KMS-11 (cell line): Measurements from ENCODE around the gene SPEF2.

Experiments used
- H2AFZ ChIP-seq: fragments of 200-600 bp; sonication (generic); 2 replicates; pipeline ENCODE4 v1.6.1; 2016; ENCODE audit warnings: antibody characterized with exemption, mixed run types, low read depth
- H3K27ac ChIP-seq: fragments of 200-600 bp; sonication (generic); 2 replicates; pipeline ENCODE4 v1.6.1; 2016; ENCODE audit warnings: mild to moderate bottlenecking, mixed run types
- H3K27me3 ChIP-seq: fragments of 200-600 bp; sonication (generic); 2 replicates; pipeline ENCODE4 v1.6.1; 2017; ENCODE audit warnings: mild to moderate bottlenecking, low read depth, mixed run types, moderate library complexity; ENCODE audit not compliant: insufficient read depth
- H3K36me3 ChIP-seq: fragments of 200-600 bp; sonication (generic); 2 replicates; pipeline ENCODE4 v1.6.1; 2017; ENCODE audit warnings: mild to moderate bottlenecking, mixed run types; ENCODE audit not compliant: insufficient read depth
- H3K4me1 ChIP-seq: fragments of 200-600 bp; sonication (generic); 2 replicates; pipeline ENCODE4 v1.6.1; 2016; ENCODE audit warnings: mild to moderate bottlenecking, low read depth, mixed run types; ENCODE audit not compliant: poor library complexity, severe bottlenecking
- H3K4me2 ChIP-seq: fragments of 200-600 bp; sonication (generic); 2 replicates; pipeline ENCODE4 v1.7.0; 2016; ENCODE audit warnings: mild to moderate bottlenecking, mixed run types
- H3K4me3 ChIP-seq: fragments of 200-600 bp; sonication (generic); IDR thresholded peaks from 2 replicates; pipeline ENCODE4 v1.6.1; 2017; ENCODE audit warnings: low read depth, low read length, mixed read lengths; ENCODE audit not compliant: insufficient read depth
- H3K79me2 ChIP-seq: fragments of 200-600 bp; sonication (generic); 2 replicates; pipeline ENCODE4 v1.6.1; 2016; ENCODE audit warnings: low read depth, mixed run types; ENCODE audit not compliant: insufficient read depth
- H3K9ac ChIP-seq: fragments of 200-600 bp; sonication (generic); 2 replicates; pipeline ENCODE4 v1.6.1; 2016; ENCODE audit warnings: mild to moderate bottlenecking, mixed run types
- H4K20me1 ChIP-seq: fragments of 200-600 bp; sonication (generic); 2 replicates; pipeline ENCODE4 v1.6.1; 2016; ENCODE audit warnings: mild to moderate bottlenecking, mixed run types; ENCODE audit not compliant: insufficient read depth
- CTCF ChIP-seq: fragments of 200-600 bp; sonication (generic); conservative IDR thresholded peaks from 2 replicates; pipeline ENCODE4 v1.6.1; 2017; ENCODE audit warnings: low read depth, mild to moderate bottlenecking, antibody characterized with exemption, low read length, moderate library complexity, mixed read lengths

The SPEF2 gene

GRCh38 chr5:35781181-35781790 is 163.6 kb downstream of the SPEF2 start:
- no peak for TF ChIP-seq CTCF
- Histone ChIP-seq H3K4me3 (no peak overlapping the region), H3K79me2 (no peaks in the 10 kb centered on the region), H3K27me3 (no peaks in the 10 kb centered on the region), H3K9ac (no peak overlapping the region), H3K36me3 (no peaks in the 10 kb centered on the region), H2AFZ (no peak overlapping the region), H4K20me1 (no peaks in the 10 kb centered on the region), H3K27ac (no peak overlapping the region), H3K4me2 (no peak overlapping the region), H3K4me1 (no peaks in the 10 kb centered on the region)

GRCh38 chr5:35783551-35783950 is 165.9 kb downstream of the SPEF2 start:
- Histone ChIP-seq H3K36me3 (no peaks in the 10 kb centered on the region), H2AFZ (no peak overlapping the region), H3K9ac (no peak overlapping the region), H3K4me3 (no peak overlapping the region), H3K27me3 (no peaks in the 10 kb centered on the region), H3K79me2 (no peaks in the 10 kb centered on the region), H4K20me1 (no peaks in the 10 kb centered on the region), H3K4me1 (no peaks in the 10 kb centered on the region), H3K27ac (no peak overlapping the region), H3K4me2 (no peak overlapping the region)
- TF ChIP-seq CTCF, result no peak

- no peak overlapping the region for H2AFZ ChIP-seq
- no peak overlapping the region for H3K4me3 ChIP-seq
- no peaks in the 10 kb centered on the region for H3K36me3 ChIP-seq
- H3K27me3 ChIP-seq, result no peaks in the 10 kb centered on the region
- H4K20me1 ChIP-seq, result no peaks in the 10 kb centered on the region
- no peak overlapping the region for H3K4me2 ChIP-seq
- no peak overlapping the region for H3K9ac ChIP-seq
- H3K4me1 ChIP-seq, result no peaks in the 10 kb centered on the region
- H3K27ac ChIP-seq, result no peak overlapping the region
- H3K79me2 ChIP-seq, result no peaks in the 10 kb centered on the region
- TF ChIP-seq CTCF, result no peak
Observed at GRCh38 chr5:35785601-35786085, 168.0 kb downstream of the SPEF2 start.

GRCh38 chr5:35788724-35789123 is 171.1 kb downstream of the SPEF2 start:
- Histone ChIP-seq H3K4me1 (no peaks in the 10 kb centered on the region), H3K79me2 (no peaks in the 10 kb centered on the region), H3K4me3 (no peak overlapping the region), H4K20me1 (no peaks in the 10 kb centered on the region), H3K4me2 (no peak overlapping the region), H2AFZ (no peak overlapping the region), H3K36me3 (no peaks in the 10 kb centered on the region), H3K9ac (no peak overlapping the region), H3K27me3 (no peaks in the 10 kb centered on the region), H3K27ac (no peak overlapping the region)
- no peak for TF ChIP-seq CTCF
